ENCODE data around the gene MUC21. TPM values are rescaled to one million over a fixed set of nuclear protein-coding genes. Genes with fewer than 3 reads are reported as not detected.
"Not testable (repeated sequence)": the region's sequence is repeated elsewhere in the genome, so short reads cannot be mapped to it uniquely, and the experiment has no call there.

The MUC21 gene
- total and polyA plus RNA-seq, 12 donors = 0.09 TPM; not detected in 11

- ATAC-seq = no peak
- peaks cover 0 to 14% (median 0%) of the 10 kb centered on the region in 7 donors for H3K27me3 ChIP-seq
- no peak for TF ChIP-seq CTCF (IDR thresholded peaks at IDR 0.05)
- no peaks in the 10 kb centered on the region for H3K9me3 ChIP-seq
- H3K4me3 ChIP-seq = no peak overlapping the region
- H3K4me1 ChIP-seq = peaks cover 0 to 4% (median 0%) of the 10 kb centered on the region in 9 donors
- H3K27ac ChIP-seq = no peak overlapping the region
- H3K36me3 ChIP-seq = no peaks in the 10 kb centered on the region
- intact Hi-C loops (cut with DNase I) = no loop called here
- WGBS, 2 donors = 74 to 85% methylated on average over 5 of the region's 5 CpGs
- no peak for DNase-seq
Observed at GRCh38 chr6:30965140-30965601, 18.3 kb upstream of the MUC21 start.

- intact Hi-C loops (cut with DNase I) = no loop called here
- Histone ChIP-seq H3K36me3 (no peaks in the 10 kb centered on the region), H3K4me3 (no peak overlapping the region)
Observed at GRCh38 chr6:30966154-30966553, 17.4 kb upstream of the MUC21 start.

GRCh38 chr6:30969171-30969570 lies 14.3 kb upstream of the MUC21 start:
- H3K27me3 ChIP-seq; H3K4me1 ChIP-seq; H3K9me3 ChIP-seq; H3K27ac ChIP-seq; ATAC-seq; intact Hi-C loops (cut with DNase I); H3K4me3 ChIP-seq; H3K36me3 ChIP-seq: not testable (repeated sequence)
- DNase-seq = peak in 1 of 2 donors; percentile 12
- WGBS, 2 donors = 93 to 94% methylated on average over 6 of the region's 6 CpGs

More at GRCh38 chr6:30966154-30966553, 17.4 kb upstream of the MUC21 start:
- WGBS, 2 donors = 61 to 74% methylated on average over 3 of the region's 3 CpGs
- Histone ChIP-seq H3K27me3 (peaks cover 0 to 11% (median 0%) of the 10 kb centered on the region in 7 donors), H3K9me3 (no peaks in the 10 kb centered on the region), H3K4me1 (peaks cover 0 to 4% (median 0%) of the 10 kb centered on the region in 9 donors), H3K27ac (no peak overlapping the region)
- DNase-seq (no peak), ATAC-seq (no peak)
- no peak for TF ChIP-seq CTCF (IDR thresholded peaks at IDR 0.05)

- 87 to 92% methylated on average over 5 of the region's 5 CpGs for WGBS, 2 donors
- DNase-seq (no peak), ATAC-seq (no peak)
- no peaks in the 10 kb centered on the region for H3K36me3 ChIP-seq
- H3K27me3 ChIP-seq = peaks cover 0 to 6% (median 0%) of the 10 kb centered on the region in 7 donors
- H3K27ac ChIP-seq = no peak overlapping the region
- no peak for TF ChIP-seq CTCF (IDR thresholded peaks at IDR 0.05)
- intact Hi-C loops (cut with DNase I) = no loop called here
- H3K4me1 ChIP-seq = peaks cover 0 to 4% (median 0%) of the 10 kb centered on the region in 9 donors
- no peak overlapping the region for H3K4me3 ChIP-seq
- no peaks in the 10 kb centered on the region for H3K9me3 ChIP-seq
Observed at GRCh38 chr6:30970946-30971345, 12.6 kb upstream of the MUC21 start.

- no peaks in the 10 kb centered on the region for H3K36me3 ChIP-seq
- peaks cover 0 to 7% (median 0%) of the 10 kb centered on the region in 7 donors for H3K27me3 ChIP-seq
- ATAC-seq (no peak), DNase-seq (no peak)
- no peak overlapping the region for H3K4me3 ChIP-seq
- H3K4me1 ChIP-seq = peaks cover 0 to 4% (median 0%) of the 10 kb centered on the region in 9 donors
- no peak for TF ChIP-seq CTCF (IDR thresholded peaks at IDR 0.05)
- H3K27ac ChIP-seq = no peak overlapping the region
- H3K9me3 ChIP-seq = no peaks in the 10 kb centered on the region
- intact Hi-C loops (cut with DNase I) = no loop called here
- 91 to 93% methylated on average over 4 of the region's 4 CpGs for WGBS, 2 donors
Observed at GRCh38 chr6:30972816-30973215, 10.7 kb upstream of the MUC21 start.
